ENCODE results near the gene CHRNG. TPM values are rescaled to one million over a fixed set of nuclear protein-coding genes. Genes with fewer than 3 reads are reported as not detected.

The CHRNG gene
- total RNA-seq, 1 donor from 2014 or later, result not detected

DNA sequence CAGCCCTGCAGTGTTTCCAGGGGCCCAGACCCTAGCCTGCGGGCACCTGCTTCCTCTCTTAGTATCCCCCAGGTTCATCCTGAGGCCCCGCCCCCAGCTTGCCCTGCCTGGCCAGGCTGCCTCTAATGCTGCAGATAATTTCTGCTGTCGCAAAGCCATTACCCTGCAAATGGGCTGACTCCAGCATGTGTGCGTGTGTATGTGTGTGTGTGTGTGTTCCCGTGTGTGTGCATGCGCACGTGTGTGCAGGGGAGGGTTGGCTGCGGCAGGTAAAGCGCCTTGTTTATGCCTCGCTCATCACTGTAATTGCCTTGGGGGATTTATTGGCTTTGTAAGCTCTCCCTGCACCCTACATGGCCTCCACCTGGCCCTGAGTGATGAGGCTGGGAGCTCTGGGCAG is 26.9 kb upstream of the CHRNG start:
- Histone ChIP-seq H3K4me2 (ENCODE audit: low read length) (no peak overlapping the region), H3K79me2 (ENCODE audit: insufficient read depth, low read length) (no peaks in the 10 kb centered on the region), H3K9ac (ENCODE audit: low read length) (no peak overlapping the region), H3K27me3 (ENCODE audit: insufficient read depth, low read length) (peaks cover 32% of the 10 kb centered on the region), H3K4me1 (ENCODE audit: insufficient read depth, low read length) (no peaks in the 10 kb centered on the region), H3K36me3 (ENCODE audit: insufficient read depth, low read length) (no peaks in the 10 kb centered on the region), H3K9me3 (ENCODE audit: insufficient read depth, low read depth, low read length) (no peaks in the 10 kb centered on the region), H2AFZ (ENCODE audit: low read depth, low read length) (no peak overlapping the region), H4K20me1 (ENCODE audit: insufficient read depth, low read length) (no peaks in the 10 kb centered on the region), H3K4me3 (ENCODE audit: insufficient read depth, low read depth, low read length) (no peak overlapping the region), H3K27ac (ENCODE audit: low read depth, low read length) (no peak overlapping the region)
- FAIRE-seq (no peak), DNase-seq (ENCODE audit: low read depth) (no peak)
- no peaks in the 10 kb centered on the region for H3K36me3 Mint-ChIP-seq (ENCODE audit: low read depth, unreplicated experiment)
- H3K4me1 Mint-ChIP-seq (ENCODE audit: low read depth, unreplicated experiment), result no peaks in the 10 kb centered on the region
- TF ChIP-seq, protein P1, sequence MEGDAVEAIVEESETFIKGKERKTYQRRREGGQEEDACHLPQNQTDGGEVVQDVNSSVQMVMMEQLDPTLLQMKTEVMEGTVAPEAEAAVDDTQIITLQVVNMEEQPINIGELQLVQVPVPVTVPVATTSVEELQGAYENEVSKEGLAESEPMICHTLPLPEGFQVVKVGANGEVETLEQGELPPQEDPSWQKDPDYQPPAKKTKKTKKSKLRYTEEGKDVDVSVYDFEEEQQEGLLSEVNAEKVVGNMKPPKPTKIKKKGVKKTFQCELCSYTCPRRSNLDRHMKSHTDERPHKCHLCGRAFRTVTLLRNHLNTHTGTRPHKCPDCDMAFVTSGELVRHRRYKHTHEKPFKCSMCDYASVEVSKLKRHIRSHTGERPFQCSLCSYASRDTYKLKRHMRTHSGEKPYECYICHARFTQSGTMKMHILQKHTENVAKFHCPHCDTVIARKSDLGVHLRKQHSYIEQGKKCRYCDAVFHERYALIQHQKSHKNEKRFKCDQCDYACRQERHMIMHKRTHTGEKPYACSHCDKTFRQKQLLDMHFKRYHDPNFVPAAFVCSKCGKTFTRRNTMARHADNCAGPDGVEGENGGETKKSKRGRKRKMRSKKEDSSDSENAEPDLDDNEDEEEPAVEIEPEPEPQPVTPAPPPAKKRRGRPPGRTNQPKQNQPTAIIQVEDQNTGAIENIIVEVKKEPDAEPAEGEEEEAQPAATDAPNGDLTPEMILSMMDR (IDR thresholded peaks at IDR 0.05; ENCODE audit: insufficient read depth, low read depth, low read length), result no peak
- no peak for TF ChIP-seq EZH2 (IDR thresholded peaks at IDR 0.05; ENCODE audit: insufficient read depth, low read length)
- no peak overlapping the region for H3K4me3 Mint-ChIP-seq (ENCODE audit: unreplicated experiment)
- peaks cover 63% of the 10 kb centered on the region for H3K27me3 Mint-ChIP-seq (ENCODE audit: low read depth, unreplicated experiment)
- no peaks in the 10 kb centered on the region for H3K9me3 Mint-ChIP-seq (ENCODE audit: unreplicated experiment)
- H3K27ac Mint-ChIP-seq (ENCODE audit: unreplicated experiment), result no peak overlapping the region

DNA sequence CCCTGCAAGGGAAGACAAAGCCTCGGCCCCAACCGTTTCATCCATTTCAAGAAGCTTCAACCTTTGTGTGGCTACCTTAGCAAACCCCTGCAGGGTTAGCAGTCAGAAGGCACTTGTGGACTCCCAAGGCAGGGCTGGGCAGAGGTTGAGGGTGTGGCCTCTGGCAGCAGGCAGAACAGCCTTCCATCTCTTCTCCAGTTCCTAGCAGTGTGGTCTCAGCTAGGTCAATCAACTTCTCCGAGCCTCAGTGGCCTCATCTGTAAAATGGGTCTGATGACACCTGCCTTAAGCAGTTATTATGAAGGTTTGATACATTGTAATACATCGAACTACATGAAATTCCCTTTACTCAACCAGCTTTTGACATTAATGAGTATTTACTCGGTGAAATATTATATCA is 26.1 kb upstream of the CHRNG start:
- FAIRE-seq, result no peak
- no peaks in the 10 kb centered on the region for H4K20me1 ChIP-seq (ENCODE audit: insufficient read depth, low read length)
- no peaks in the 10 kb centered on the region for H3K4me1 ChIP-seq (ENCODE audit: insufficient read depth, low read length)
- no peak overlapping the region for H3K4me2 ChIP-seq (ENCODE audit: low read length)
- peaks cover 32% of the 10 kb centered on the region for H3K27me3 ChIP-seq (ENCODE audit: insufficient read depth, low read length)
- no peak for TF ChIP-seq EZH2 (IDR thresholded peaks at IDR 0.05; ENCODE audit: insufficient read depth, low read length)
- H3K36me3 Mint-ChIP-seq (ENCODE audit: low read depth, unreplicated experiment), result no peaks in the 10 kb centered on the region
- H3K4me3 Mint-ChIP-seq (ENCODE audit: unreplicated experiment), result no peak overlapping the region
- no peaks in the 10 kb centered on the region for H3K9me3 Mint-ChIP-seq (ENCODE audit: unreplicated experiment)
- H3K36me3 ChIP-seq (ENCODE audit: insufficient read depth, low read length), result no peaks in the 10 kb centered on the region
- H3K9me3 ChIP-seq (ENCODE audit: insufficient read depth, low read depth, low read length), result no peaks in the 10 kb centered on the region
- no peak for DNase-seq (ENCODE audit: low read depth)
- no peaks in the 10 kb centered on the region for H3K79me2 ChIP-seq (ENCODE audit: insufficient read depth, low read length)
- no peak overlapping the region for H3K27ac Mint-ChIP-seq (ENCODE audit: unreplicated experiment)
- no peak overlapping the region for H3K27ac ChIP-seq (ENCODE audit: low read depth, low read length)
- no peak overlapping the region for H3K9ac ChIP-seq (ENCODE audit: low read length)
- H2AFZ ChIP-seq (ENCODE audit: low read depth, low read length), result no peak overlapping the region
- peaks cover 67% of the 10 kb centered on the region for H3K27me3 Mint-ChIP-seq (ENCODE audit: low read depth, unreplicated experiment)
- no peak overlapping the region for H3K4me3 ChIP-seq (ENCODE audit: insufficient read depth, low read depth, low read length)
- H3K4me1 Mint-ChIP-seq (ENCODE audit: low read depth, unreplicated experiment), result no peaks in the 10 kb centered on the region

DNA sequence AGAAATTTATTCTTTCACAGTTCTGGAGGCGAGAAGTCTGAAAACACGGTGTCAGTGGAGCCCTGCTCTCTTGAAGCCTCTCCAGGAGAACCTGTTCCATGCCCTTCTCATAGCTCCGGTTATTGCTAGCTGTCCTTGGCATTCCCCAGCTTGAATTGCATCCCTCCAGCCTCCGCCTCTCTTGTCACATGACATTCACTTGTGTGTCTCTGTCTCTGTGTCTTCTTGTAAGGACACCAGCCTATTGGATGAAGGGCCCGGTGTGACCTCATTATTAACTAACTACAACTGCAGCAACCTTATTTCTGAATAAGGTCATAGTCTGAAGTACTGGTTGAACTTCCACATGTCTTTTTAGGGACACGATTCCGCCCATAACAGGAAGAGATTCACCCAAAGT is 23.9 kb upstream of the CHRNG start:
- Histone ChIP-seq H3K4me2 (ENCODE audit: low read length) (no peak overlapping the region), H4K20me1 (ENCODE audit: insufficient read depth, low read length) (no peaks in the 10 kb centered on the region), H3K9me3 (ENCODE audit: insufficient read depth, low read depth, low read length) (no peaks in the 10 kb centered on the region), H3K36me3 (ENCODE audit: insufficient read depth, low read length) (no peaks in the 10 kb centered on the region), H3K27me3 (ENCODE audit: insufficient read depth, low read length) (peaks cover 45% of the 10 kb centered on the region), H3K79me2 (ENCODE audit: insufficient read depth, low read length) (no peaks in the 10 kb centered on the region), H3K27ac (ENCODE audit: low read depth, low read length) (no peak overlapping the region), H3K4me3 (ENCODE audit: insufficient read depth, low read depth, low read length) (no peak overlapping the region), H2AFZ (ENCODE audit: low read depth, low read length) (no peak overlapping the region), H3K4me1 (ENCODE audit: insufficient read depth, low read length) (no peaks in the 10 kb centered on the region), H3K9ac (ENCODE audit: low read length) (no peak overlapping the region)
- no peak for TF ChIP-seq EZH2 (IDR thresholded peaks at IDR 0.05; ENCODE audit: insufficient read depth, low read length)
- TF ChIP-seq, protein P1 (IDR thresholded peaks at IDR 0.05; ENCODE audit: insufficient read depth, low read depth, low read length), result no peak
- H3K9me3 Mint-ChIP-seq (ENCODE audit: unreplicated experiment), result peaks cover 2% of the 10 kb centered on the region
- FAIRE-seq (no peak), DNase-seq (ENCODE audit: low read depth) (no peak)
- H3K4me1 Mint-ChIP-seq (ENCODE audit: low read depth, unreplicated experiment), result no peaks in the 10 kb centered on the region
- H3K27me3 Mint-ChIP-seq (ENCODE audit: low read depth, unreplicated experiment), result peaks cover 65% of the 10 kb centered on the region
- H3K36me3 Mint-ChIP-seq (ENCODE audit: low read depth, unreplicated experiment), result no peaks in the 10 kb centered on the region
- no peak overlapping the region for H3K4me3 Mint-ChIP-seq (ENCODE audit: unreplicated experiment)
- no peak overlapping the region for H3K27ac Mint-ChIP-seq (ENCODE audit: unreplicated experiment)
